T-helper 1 cell (primary cell): ENCODE measurements around the gene KCNQ5.

Experiments used
- DNase-seq, 5 donors: peaks; one replicate each; pipeline ENCODE4 v3.0.0-alpha.2; 2012 to 2020

KCNQ5 gene

DNA sequence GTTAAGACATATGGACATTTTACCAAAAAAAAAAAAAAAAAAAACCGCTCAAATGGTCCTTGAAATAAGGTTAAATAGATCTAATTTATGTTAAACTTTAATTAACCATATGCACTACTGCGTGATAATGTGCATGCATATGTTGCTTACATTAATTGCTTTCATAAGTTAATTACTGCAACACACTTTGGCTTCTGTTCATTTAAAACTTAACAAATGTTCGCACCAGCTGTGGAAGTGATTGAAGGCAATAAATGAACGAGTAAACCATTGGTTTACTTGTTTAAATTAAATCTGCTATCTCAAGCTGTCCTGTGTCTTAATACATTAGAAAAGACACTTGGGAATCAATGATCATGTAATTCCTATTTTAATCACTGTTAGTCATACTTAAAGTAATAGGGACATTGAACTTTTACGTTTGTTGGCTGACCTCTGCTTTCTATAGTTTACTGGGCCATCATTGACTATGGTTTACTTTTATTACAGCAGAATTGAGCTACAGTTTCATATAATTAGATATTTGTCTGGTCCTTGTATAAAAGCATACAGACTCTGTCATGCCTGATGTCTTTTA lies 308.8 kb downstream of the KCNQ5 start:
- no peak for DNase-seq

DNA sequence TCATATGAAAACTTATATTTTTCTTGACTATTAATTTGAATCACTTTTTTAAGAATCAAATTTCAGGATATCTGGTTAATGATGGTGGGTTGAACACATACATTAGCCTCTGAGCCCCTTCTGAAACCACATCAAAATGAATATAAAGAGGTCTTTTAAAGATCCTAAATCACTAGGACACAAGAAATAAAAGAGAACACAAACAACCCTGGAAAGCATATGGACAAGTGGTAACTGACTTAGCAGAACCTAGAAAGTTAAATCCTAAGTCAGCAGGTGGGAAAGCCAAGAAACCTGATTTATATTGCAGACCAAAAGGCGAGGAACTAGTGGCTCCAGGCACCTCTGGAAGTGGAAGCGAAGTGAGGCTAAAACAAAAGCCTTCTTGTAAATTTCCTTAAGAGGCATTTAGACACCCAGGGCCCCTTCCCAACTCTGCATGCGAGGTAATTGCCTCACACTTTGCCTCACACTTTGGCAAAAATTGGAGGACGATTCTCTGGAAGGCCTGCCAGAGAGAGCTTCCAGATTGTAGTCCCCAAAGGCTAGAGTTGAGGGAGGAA lies 309.5 kb downstream of the KCNQ5 start:
- DNase-seq: no peak

DNA sequence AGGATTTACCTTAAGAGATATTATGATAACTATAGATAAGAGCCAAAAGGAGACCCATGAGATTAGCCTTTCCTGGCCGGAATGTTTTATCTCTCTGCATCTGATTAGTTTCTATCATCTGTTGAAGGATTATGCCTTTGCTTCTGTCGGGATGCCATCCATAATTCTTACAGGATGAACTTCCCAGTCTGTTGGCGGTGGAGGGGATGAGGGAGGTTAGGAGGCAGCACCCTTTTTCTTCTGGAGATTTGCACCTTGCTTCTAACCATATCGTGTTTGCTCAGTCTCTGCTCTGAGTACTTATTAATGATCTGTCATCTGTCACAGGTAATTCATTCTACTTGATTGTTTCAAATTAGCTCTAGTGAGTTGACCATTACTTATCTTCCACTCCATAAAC lies 311.4 kb downstream of the KCNQ5 start:
- no peak for DNase-seq

DNA sequence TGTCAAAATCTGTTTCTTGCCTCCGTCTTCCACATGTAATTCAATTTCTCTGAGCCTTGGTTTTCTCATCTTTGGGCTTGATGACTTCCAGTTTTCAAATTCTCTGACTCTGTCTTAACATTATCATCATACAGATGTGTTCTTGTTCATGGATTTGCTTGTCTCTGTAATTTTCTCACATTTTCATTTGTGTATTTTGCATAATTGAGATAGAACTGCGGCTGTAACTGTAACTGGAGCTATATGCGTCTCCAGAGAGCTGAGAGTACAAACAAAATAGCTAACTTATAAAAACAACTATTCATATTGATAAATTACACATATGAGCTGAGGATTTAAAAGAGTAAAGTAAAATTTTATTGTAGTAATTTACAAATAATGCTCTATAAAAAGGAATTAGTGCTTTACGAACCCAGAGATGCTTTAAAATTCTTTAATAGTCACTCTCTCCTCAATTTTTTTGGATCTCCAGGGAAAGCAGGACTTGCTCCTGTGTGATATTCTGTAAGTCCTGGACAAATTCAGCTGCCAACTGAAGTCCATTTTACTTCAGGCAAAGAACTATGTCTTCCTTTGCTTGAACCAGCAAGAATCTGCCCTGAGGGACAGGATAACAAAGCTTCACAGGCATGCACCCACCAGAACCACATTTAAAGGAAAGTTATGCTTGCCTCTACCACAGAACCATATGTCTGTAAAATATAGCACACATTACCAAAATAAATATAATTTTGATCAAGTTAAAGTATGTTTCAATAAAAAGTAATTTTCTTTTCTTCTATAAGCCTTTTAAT lies 315.1 kb downstream of the KCNQ5 start:
- no peak for DNase-seq

DNA sequence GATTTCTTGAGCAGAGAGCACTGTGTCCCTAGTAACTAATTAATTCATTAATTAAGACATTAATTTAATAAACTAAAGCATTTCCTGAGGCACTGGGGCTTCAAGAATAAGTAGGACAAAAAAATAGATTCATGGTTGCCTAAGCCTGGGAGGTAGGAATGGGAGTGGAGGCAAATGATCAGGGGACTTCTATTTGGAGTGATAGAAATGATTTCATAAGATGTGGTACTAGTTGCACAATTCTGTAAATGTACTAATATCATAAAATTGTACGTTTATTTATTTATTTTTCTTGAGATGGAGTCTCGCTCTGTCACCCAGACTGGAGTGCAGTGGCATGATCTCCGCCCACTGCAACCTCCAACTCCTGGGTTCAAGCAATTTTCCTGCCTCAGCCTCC lies 316.2 kb downstream of the KCNQ5 start:
- DNase-seq: no peak

DNA sequence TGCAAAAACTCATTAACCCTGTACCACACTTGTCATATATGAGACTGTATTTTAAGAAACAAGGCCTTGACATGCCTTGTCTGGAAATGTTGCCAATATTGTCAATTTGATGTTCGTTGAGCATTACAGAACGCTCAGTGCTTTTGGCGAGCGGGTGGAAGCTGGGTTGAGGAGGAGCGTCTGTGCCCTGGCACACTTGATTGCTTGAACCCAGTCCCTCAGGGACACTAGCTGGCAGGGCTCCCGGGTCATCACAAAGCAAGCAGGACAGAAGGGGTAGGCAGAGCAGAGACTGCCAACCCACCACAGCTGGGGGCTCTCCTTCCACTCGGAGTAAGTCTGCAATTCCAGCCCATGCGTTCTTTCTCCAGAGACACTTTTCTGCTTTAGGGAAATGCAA lies 317.1 kb downstream of the KCNQ5 start:
- no peak for DNase-seq

DNA sequence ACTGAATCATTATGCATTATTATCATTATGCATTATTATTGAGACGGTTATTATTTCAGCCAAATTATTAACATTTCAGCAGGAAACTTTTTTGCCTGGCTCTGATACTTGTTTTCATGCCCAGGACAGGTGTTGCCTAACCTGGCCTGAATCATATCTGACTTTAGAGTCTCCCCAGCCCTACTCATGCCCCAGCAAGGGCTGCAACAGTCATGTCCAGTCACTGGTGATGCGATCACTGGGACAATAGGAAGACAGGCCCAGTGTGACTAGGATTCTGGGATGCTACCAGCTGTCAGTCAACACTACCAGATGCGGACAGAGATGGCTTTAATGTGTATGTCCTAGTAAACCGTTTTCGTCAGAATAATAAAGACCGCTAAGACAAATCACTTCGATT lies 318.4 kb downstream of the KCNQ5 start:
- no peak for DNase-seq

DNA sequence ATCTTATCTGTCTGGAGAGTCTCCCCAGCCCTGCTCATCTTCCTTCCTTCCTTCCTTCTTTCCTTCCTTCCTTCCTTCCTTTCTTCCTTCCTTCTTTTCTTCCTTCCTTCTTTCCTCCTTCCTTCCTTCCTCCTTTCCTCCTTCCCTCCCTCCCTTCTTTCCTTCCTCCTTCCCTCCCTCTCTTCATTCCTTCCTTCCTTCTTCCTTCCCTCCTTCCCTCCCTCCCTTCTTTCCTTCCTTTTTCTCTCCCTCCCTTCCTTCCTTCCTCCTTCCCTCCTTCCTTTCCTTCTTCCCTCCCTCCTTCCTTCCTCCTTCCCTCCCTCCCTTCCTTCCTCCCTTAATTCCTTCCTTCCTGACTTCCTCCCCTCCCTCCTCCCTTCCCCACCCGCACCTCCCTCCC lies 319.4 kb downstream of the KCNQ5 start:
- DNase-seq: no peak

DNA sequence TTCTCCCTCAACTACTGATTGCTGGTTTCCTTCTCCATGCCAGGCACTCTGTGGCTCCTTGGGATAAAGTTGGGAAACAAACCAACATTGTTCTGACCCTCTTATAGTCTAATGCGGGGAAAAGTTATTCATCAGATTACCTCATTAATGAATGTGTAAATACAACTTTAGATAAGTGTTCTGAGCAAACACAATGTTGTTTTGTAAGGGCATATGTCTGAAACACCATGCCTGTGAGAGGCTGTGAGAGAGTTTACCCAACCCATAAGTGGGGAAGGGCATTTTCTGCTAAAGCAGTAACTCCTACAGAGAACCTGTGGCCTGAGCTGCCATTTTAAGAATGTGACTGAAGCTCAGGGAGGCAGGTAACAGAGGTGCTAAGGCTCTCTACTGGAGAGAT lies 319.9 kb downstream of the KCNQ5 start:
- DNase-seq: no peak

DNA sequence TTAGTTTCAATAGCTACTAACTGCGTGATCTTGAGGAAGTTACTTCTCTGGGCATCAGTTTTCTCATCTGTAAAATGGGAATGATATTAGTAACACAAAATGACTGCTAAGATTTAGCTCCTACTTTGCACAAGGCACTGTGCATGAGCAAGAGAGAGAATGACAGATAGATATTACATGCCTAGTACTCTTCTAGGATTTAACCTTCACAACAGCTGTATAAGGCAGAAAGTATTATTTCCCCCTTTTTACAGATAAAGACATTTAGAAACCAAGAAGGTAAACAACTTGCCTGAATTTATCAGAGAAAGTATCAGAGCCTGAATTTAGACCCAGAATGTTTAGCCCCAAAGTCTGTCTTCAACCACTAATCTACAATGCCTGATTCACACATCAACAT lies 321.8 kb downstream of the KCNQ5 start:
- no peak for DNase-seq

DNA sequence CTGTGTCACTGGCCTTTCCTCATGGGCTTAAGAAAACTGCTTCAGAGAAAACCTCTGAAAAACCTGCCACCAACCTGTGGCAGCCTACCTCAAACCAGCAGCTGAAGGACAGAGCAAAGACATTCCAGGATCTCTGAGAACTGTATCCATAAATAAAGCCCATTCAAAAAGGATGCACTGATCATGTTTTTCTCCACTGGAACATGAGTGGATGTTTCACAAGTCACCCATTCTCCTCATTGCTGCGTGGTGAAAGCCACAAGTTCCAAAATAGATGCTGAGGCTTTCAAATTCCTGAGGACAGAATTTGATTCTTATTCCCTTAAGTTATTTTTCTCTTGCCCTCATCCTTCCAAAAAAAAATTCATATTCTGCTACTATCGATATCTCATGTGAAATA lies 322.8 kb downstream of the KCNQ5 start:
- no peak for DNase-seq

DNA sequence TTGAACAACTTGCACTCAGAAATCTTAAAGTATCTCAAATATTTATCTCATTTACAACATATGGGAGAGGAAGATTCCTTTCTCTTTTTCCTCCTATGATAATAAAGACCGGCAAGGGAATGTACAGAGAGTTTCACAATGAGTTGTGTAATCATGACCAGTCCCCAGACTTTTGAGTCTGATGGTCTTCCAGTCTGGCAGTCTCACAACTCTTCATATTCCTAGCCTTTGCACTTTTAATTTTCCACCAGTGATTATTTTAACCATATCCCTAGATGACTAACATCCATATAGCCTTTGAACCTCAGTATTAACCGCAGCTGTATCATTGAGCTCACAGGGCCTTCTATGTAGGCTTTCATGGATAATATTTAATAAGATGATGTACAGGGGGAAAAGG lies 324.9 kb downstream of the KCNQ5 start:
- no peak for DNase-seq

DNA sequence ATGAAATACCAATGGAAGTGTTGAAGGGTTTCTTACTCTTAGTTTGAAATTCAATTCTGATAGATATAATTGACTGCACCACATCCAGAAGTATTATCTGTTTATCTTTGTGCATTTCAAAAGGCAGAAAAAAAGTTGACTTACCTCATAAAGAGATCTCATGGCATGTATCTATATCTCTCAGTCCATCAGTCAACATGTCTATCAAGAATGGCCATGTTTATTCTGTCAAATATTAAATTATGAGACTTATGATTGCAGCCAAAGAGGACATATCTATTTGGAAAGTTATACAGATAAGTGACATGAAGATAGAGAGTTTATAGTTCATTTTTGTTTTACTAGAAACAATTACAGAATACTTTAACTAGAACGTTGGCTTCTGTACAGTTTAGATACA lies 325.7 kb downstream of the KCNQ5 start:
- no peak for DNase-seq

DNA sequence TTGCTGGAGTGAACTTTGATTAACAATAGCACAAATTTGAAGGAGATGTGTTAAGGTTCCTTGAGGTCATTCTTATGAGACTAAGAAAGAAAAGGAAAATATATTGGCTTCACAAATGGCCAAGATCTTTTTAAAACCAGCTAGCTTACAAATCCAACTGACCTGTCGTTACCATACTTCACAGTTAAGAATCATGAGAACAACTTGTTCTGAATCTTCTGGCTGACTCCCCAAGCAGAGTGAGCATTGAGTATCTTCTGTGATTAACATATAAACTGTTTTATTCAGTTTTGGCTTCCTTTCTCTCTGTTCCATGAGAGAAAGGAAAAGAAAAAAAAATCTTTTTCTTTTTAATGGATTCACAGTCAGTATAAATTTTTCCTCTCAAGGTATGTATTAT lies 326.3 kb downstream of the KCNQ5 start:
- no peak for DNase-seq

DNA sequence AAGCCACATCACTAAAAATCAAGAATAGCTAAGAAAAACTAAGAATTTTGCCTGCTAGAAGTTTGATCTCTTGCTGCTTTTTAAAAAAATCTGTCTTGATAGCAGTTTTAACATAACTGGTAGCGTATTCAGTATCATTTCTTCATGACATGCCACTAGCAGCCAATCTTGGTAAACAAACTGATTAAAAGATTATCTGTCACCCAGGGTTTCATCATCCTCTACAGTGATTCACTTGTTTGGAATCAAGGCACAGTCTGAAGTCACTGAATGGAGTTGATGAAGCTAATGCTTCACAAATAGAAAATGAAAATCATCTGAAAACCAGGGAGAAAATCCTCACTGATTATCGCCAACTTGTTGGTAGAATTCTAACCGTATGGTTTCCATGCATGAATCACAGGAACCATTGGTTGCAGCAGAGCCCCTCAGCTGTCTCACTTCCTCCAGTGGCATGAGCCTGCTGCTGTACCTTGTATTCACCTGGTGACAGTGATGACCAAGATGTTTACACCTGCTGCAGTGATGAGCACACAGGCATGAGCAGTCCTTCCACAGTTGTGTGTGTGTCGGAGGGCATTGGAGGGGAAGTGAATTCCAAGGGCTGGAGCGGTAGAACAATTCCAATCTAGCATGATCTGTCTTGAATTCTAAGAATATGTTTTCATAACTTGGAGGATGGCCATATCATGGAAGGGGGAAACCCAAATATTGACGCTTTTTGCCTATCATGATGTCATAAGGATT lies 328.4 kb downstream of the KCNQ5 start:
- no peak for DNase-seq

DNA sequence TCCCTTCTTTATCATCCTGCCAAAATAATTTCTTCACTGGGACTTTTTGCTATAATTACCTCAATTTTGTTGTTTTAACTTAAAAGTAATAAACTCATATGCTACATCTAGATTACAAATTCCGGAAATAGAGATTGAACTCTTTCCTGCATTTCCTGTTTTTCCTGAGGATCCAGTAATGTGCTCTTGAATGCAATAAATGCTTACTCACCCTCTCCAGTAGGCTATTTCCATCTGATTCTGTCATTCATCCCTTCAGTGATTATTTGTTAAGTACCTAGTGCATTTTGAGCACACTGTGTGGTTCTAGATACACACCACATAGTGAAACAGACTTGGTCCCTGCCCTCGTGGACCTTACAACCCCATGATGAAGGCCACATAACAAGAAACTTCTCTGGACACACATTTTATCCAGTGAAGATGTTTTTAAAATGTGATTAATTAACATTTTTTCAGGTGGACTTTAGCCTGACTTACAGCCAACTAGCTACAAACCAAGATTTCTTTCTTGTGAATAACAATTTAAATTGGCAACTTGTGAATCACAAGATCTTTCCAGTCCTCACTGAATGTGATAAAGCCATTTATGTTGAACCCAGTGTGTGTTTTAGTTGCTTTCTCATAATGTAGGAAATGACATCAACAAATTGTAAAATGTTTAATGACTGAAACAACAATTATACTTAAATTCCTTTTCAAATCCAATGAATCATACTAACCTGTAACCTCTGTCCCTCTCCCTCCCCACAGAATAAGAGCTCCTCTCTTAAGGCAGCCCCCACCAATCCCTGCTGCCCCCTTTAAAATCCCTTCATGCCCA lies 331.2 kb downstream of the KCNQ5 start:
- DNase-seq: no peak

DNA sequence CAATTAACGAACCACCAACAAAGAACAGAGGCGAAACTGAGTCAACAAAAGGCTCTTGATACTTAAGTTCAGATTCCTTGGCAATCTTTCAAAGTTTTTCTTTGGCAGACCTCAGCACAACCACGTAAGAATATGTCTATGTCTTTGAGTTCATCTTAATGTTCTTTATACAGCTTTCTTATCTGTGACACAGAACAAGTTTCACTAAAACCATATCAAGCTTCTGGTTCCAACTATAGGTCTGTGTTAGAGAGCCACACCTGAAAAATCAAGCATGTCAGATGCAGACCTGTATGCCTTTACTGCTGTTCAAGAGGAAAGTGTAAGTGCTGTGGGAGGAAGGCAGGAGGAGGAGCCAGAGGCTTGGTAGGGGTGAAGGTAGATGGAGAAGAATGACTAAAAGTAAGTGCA lies 332.1 kb downstream of the KCNQ5 start:
- DNase-seq: no peak

DNA sequence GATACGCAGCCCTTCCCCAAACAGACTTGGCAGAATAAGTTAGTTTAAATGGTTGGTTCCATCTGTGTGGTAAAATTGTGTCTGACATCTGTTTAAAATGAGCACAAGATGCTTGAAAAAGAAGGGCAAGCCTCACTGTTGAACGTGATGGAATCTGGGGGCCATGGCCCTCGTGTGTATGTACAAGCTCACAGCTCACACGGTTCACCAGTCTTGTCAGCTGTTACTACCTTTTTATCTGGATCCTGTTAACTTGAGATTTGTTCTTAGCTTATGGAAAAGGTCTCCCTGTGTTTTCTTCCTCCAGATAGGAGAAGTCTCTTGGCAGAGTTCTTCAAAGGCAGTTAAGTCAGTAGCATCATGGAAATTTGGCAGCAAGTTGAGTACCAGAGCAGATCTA lies 332.9 kb downstream of the KCNQ5 start:
- DNase-seq: no peak

DNA sequence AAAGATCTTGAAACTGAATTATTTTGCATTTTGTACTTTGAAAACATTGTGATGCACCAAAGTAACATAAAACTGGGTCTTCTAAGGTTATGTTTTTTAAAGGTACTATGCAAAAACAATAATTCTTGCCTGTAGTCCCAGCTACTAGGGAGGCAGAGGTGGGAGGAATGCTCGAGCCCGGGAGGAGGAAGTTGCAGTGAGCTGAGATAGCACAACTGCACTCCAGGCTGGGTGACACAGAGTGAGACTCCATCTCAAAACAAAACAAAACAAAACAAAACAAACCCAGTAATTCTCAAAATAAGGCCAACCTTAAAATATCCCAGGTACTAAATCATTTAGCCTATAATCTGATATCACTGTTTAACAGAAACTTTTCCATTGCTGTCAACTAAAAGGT lies 333.8 kb downstream of the KCNQ5 start:
- no peak for DNase-seq

DNA sequence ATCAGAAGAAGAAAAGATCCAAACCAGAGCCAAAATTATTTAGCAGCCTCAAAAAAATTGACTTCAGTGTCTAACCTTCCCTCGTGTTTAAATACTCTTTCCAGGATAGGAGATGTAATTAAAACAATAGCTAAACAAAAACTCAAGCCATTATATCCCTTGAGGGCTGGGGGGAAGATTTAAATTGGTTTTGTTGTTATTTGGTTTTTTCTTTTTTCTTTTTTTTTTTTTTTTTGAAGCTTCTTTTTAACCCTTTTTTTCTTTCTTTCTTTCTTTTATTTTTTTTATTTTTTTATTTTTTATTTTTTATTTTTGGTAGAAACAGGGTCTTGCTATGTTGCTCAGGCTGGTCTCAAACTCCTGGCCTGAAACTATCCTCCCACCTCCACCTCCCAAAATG lies 334.4 kb downstream of the KCNQ5 start:
- no peak for DNase-seq

DNA sequence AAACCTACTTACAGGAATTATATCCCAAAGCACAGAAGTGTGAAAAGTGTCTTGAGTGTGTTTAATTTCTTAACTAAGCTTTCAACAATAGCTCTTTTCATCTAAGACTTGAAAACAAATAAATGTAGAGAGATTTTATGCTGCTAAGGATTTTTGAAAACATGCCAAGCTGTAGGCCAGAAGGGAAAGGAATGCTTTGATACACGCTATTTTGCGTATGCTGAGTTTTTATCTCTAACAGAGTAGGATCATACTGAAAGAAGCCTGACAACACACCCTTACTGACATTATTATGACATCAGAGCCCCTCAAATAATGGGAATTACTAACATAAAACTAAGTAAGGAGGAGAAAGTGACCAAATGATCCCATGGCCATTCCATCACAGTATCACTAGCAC lies 338.0 kb downstream of the KCNQ5 start:
- no peak for DNase-seq

DNA sequence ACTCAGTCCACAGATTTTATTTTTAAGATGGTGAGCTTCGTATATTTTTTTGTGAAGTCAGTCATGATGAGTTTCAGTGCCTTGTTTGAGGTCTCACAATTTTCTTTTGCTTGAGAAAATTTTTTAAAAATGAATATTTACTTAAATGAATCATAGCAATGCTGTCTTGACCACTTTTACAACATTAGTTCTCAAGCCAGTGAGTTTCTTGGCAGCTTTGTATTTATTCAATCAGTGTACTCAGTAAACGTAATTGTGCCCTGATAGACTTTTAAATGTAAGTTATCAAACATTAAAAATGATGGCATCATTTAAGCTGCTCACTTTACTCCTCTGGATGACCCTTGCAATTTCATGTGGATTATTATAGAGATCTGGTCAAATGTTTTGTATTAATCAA lies 342.1 kb downstream of the KCNQ5 start:
- DNase-seq: no peak
